NCI-H2171 treated with DMSO at 0.1 percent for 48 hours (cell line): Measurements from ENCODE around the gene TMEM88.
"Not testable (repeated sequence)": the region's sequence is repeated elsewhere in the genome, so short reads cannot be mapped to it uniquely, and the experiment has no call there.

Experiments used
- DNase-seq: peaks from one replicate; lab custom pipeline; 2025; lab: John Stamatoyannopoulos, UW

TMEM88 gene

GRCh38 chr17:7854851-7855659 lies at the start of gene TMEM88:
TSS of gene TMEM88 (plus strand) at chr17:7855066. CDS start at chr17:7855075, 9 bp downstream.
- no peak for DNase-seq

- no peak for DNase-seq
Observed at GRCh38 chr17:7806587-7806986, 48.3 kb upstream of the TMEM88 start.

- no peak for DNase-seq
Observed at GRCh38 chr17:7807206-7807605, 47.7 kb upstream of the TMEM88 start.

- no peak for DNase-seq
Observed at GRCh38 chr17:7809086-7809790, 45.6 kb upstream of the TMEM88 start.

- DNase-seq = not testable (repeated sequence)
Observed at GRCh38 chr17:7809791-7810343, 45.0 kb upstream of the TMEM88 start.

- no peak for DNase-seq
Observed at GRCh38 chr17:7811251-7811650, 43.6 kb upstream of the TMEM88 start.

GRCh38 chr17:7814969-7815368 lies 39.9 kb upstream of the TMEM88 start:
- no peak for DNase-seq

GRCh38 chr17:7816926-7817642 lies 37.8 kb upstream of the TMEM88 start:
- DNase-seq = no peak

GRCh38 chr17:7817643-7817964 lies 37.3 kb upstream of the TMEM88 start:
- DNase-seq = no peak

- DNase-seq = no peak
Observed at GRCh38 chr17:7818026-7818425, 36.8 kb upstream of the TMEM88 start.

GRCh38 chr17:7818746-7819645 lies 35.9 kb upstream of the TMEM88 start:
- DNase-seq = no peak

GRCh38 chr17:7820231-7820630 lies 34.6 kb upstream of the TMEM88 start:
- DNase-seq = no peak

GRCh38 chr17:7822126-7822525 lies 32.7 kb upstream of the TMEM88 start:
- DNase-seq = no peak

- DNase-seq = no peak
Observed at GRCh38 chr17:7823581-7824001, 31.3 kb upstream of the TMEM88 start.

- DNase-seq = no peak
Observed at GRCh38 chr17:7824021-7824924, 30.6 kb upstream of the TMEM88 start.

- peak; percentile 12 for DNase-seq
Observed at GRCh38 chr17:7825206-7825990, 29.5 kb upstream of the TMEM88 start.

GRCh38 chr17:7830616-7831015 lies 24.2 kb upstream of the TMEM88 start:
- no peak for DNase-seq

- DNase-seq = no peak
Observed at GRCh38 chr17:7831233-7831632, 23.6 kb upstream of the TMEM88 start.

GRCh38 chr17:7832431-7832830 lies 22.4 kb upstream of the TMEM88 start:
- no peak for DNase-seq
